Stimulated activated CD4-positive, alpha-beta T cell treated with anti-CD3 and anti-CD28 coated beads, TNF-alpha, amount 100 ng/mL, for 4 hours (primary cell): ENCODE results near the gene CXCL1.

Experiments
- DNase-seq, 3 experiments: peaks; one replicate each; pipeline ENCODE4 v3.0.0-alpha.2; 2020; ENCODE audit warnings: low read depth in 3 of 3

The CXCL1 gene

DNA sequence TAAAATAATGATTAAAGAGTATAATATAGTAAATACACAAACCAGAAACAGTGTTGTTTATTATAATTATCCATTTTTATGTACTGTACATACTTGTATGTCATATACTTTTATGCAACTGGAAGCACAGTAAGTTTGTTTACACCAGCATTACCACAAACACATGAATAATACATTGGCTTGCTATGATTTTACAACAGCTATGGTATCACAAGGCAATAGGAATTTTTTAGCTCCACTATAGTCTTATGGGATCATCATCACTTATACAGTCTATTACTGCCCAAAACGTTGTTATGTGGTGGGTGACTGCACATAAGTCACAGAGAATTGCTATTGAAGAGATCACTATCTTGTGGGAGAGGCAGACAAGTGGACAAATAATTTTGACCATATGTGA lies 17.9 kb upstream of the CXCL1 start:
- DNase-seq: no peak

- no peak for DNase-seq
Observed at GRCh38 chr4:73852771-73853170, 16.4 kb upstream of the CXCL1 start.

DNA sequence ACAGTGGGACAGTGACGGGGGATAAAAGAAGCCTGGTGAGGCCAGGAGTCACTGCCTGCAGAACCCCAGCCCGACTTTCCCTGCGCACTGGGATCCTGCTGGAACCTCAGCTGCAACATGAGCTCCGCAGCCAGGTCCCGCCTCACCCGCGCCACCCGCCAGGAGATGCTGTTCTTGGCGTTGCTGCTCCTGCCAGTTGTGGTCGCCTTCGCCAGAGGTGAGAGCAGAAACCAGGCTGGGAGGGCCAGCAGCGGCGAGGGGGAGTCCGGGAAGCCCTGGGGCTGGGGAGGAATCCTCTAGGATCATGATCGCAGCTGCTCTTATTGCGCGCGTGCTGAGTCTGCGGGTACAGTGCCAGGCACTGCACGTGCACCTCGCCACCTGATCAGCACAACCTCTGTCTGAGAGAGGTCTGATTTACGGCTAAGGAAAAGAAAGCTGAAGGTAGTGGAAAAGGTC lies 15.9 kb upstream of the CXCL1 start, which contains the start of gene PF4V1:
Gene PF4V1 (plus strand): TSS at position 51 of the 459 bp plus-strand sequence. CDS start 67 bp downstream, at position 118.
- DNase-seq: no peak

GRCh38 chr4:73853718-73854473 lies 15.3 kb upstream of the CXCL1 start:
- DNase-seq: no peak

- no peak for DNase-seq
Observed at GRCh38 chr4:73855406-73855805, 13.8 kb upstream of the CXCL1 start.

DNA sequence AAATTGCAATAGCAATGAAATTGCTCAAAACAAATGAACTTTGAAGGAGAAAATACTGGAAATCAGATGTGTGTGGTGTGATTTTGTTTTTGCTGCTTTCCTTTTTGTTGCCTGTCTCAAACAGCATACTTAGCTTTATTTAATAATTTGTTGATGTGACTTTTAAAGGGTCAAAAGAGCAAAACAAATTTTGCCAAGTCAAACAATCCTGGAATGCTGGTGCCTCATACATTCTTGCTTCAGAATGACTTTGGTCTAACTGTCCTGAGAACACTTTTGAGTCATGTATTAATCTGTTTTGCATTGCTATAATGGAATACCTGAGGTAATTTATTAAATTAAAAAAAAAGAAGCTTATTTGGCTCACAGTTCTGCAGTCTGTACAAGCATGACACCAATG lies 12.7 kb upstream of the CXCL1 start:
- DNase-seq: no peak

GRCh38 chr4:73859614-73860088 lies 9.5 kb upstream of the CXCL1 start:
- no peak for DNase-seq

GRCh38 chr4:73860181-73860580 lies 9.0 kb upstream of the CXCL1 start:
- no peak for DNase-seq

GRCh38 chr4:73860917-73861316 lies 8.3 kb upstream of the CXCL1 start:
- no peak for DNase-seq

- no peak for DNase-seq
Observed at GRCh38 chr4:73862322-73862721, 6.9 kb upstream of the CXCL1 start.

- no peak for DNase-seq
Observed at GRCh38 chr4:73864365-73864764, 4.8 kb upstream of the CXCL1 start.

GRCh38 chr4:73864961-73865360 lies 4.2 kb upstream of the CXCL1 start:
- no peak for DNase-seq

GRCh38 chr4:73865431-73866096 lies 3.6 kb upstream of the CXCL1 start:
- no peak for DNase-seq

DNA sequence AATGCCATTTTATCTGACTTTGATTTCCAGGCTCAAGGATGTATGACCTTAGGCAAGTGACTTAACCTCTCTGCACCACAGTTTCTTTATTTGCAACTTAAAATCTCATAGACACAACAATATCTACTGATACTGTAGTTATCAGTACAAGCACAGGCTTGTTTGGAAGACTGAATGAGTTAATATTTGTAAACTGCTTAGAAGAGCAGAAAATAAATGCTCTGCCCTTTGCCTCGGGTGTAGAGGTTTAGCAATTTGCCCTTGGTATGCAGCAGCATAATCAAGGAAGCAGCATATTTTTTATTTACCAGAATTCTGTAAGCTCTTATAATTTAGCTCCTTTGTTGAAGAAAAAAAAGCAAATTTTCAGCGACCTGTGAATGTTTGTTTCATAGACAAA lies 2.9 kb upstream of the CXCL1 start:
- no peak for DNase-seq

GRCh38 chr4:73867783-73868182 lies 1.4 kb upstream of the CXCL1 start:
- DNase-seq: no peak

GRCh38 chr4:73868206-73869129 lies 725 bp upstream of the CXCL1 start:
- no peak for DNase-seq

GRCh38 chr4:73870260-73870659 lies 1.1 kb downstream of the CXCL1 start:
- no peak for DNase-seq

GRCh38 chr4:73870768-73871167 lies 1.6 kb downstream of the CXCL1 start:
- DNase-seq: no peak

GRCh38 chr4:73871511-73872310 lies 2.5 kb downstream of the CXCL1 start:
- no peak for DNase-seq

- no peak for DNase-seq
Observed at GRCh38 chr4:73872316-73873108, 3.3 kb downstream of the CXCL1 start.
